Raji (cell line): ENCODE data around the gene ATP6AP2.

ENCODE experiments used
- POLR2A ChIP-seq: IDR thresholded peaks from 2 replicates; pipeline ENCODE4 v1.6.1; 2011; ENCODE audit warnings: low read depth, low read length, control low read depth; ENCODE audit not compliant: insufficient read depth

ATP6AP2 gene

GRCh38 chrX:40622479-40623138, 41.8 kb downstream of the ATP6AP2 start:
- no peak for TF ChIP-seq POLR2A

- no peak for TF ChIP-seq POLR2A
Measured at GRCh38 chrX:40623139-40623536, 42.4 kb downstream of the ATP6AP2 start, which contains the start of gene MPC1L. Gene MPC1L (plus strand): TSS chrX:40623428. CDS start chrX:40623566, 138 bp downstream.

GRCh38 chrX:40623665-40624064, 42.9 kb downstream of the ATP6AP2 start:
- no peak for TF ChIP-seq POLR2A

GRCh38 chrX:40625294-40625693, 44.5 kb downstream of the ATP6AP2 start:
- TF ChIP-seq POLR2A: no peak

GRCh38 chrX:40628506-40628905, 47.7 kb downstream of the ATP6AP2 start:
- no peak for TF ChIP-seq POLR2A

- no peak for TF ChIP-seq POLR2A
Measured at GRCh38 chrX:40632199-40632598, 51.4 kb downstream of the ATP6AP2 start.

- TF ChIP-seq POLR2A: no peak
Measured at GRCh38 chrX:40637687-40638086, 56.9 kb downstream of the ATP6AP2 start.

- no peak for TF ChIP-seq POLR2A
Measured at GRCh38 chrX:40644176-40644575, 63.4 kb downstream of the ATP6AP2 start.

GRCh38 chrX:40644821-40645358, 64.1 kb downstream of the ATP6AP2 start:
- TF ChIP-seq POLR2A: peak; percentile 23; the same call in 1 of the 2 replicates

GRCh38 chrX:40646489-40647306, 65.9 kb downstream of the ATP6AP2 start:
- TF ChIP-seq POLR2A: no peak

GRCh38 chrX:40647307-40648197, 66.8 kb downstream of the ATP6AP2 start, which contains the start of gene CXorf38:
Gene CXorf38 (minus strand): TSS chrX:40647561. CDS start chrX:40647520, 41 bp downstream.
- peak; percentile 85 for TF ChIP-seq POLR2A

GRCh38 chrX:40651620-40652223, 71.0 kb downstream of the ATP6AP2 start:
- TF ChIP-seq POLR2A: no peak

GRCh38 chrX:40652664-40653063, 71.9 kb downstream of the ATP6AP2 start:
- no peak for TF ChIP-seq POLR2A

GRCh38 chrX:40653535-40653934, 72.8 kb downstream of the ATP6AP2 start:
- TF ChIP-seq POLR2A: no peak
